Gastrocnemius medialis (tissue), 4 donors: ENCODE measurements around the gene CCNB2. TPM values are rescaled to one million over a fixed set of nuclear protein-coding genes. Genes with fewer than 3 reads are reported as not detected.
"Not testable (repeated sequence)": the region's sequence is repeated elsewhere in the genome, so short reads cannot be mapped to it uniquely, and the experiment has no call there.

Experiments
- ATAC-seq, 2 donors: fragments of 150-250 bp; one replicate each; pipeline ENCODE4 v1.9.1; 2016
- DNase-seq, 2 donors: peaks; one replicate each; pipeline ENCODE4 v3.0.0-alpha.2; 2019
- H3K27ac ChIP-seq, 4 donors: fragments of 200-600 bp; sonication (generic); 1 replicate in 1 of 4; 2 replicates in 3 of 4; pipeline ENCODE4 v1.5.1; 2016 to 2018; ENCODE audit warnings: mild to moderate bottlenecking in 2 of 4, moderate library complexity in 1 of 4
- H3K27me3 ChIP-seq, 3 donors: fragments of 200-600 bp; sonication (generic) in 2 of 3; 1 replicate in 1 of 3; 2 replicates in 2 of 3; pipeline versions ENCODE4 v1.5.1 to v1.6.0; 2016 to 2019; ENCODE audit warnings: mild to moderate bottlenecking in 1 of 3, moderate library complexity in 1 of 3
- H3K36me3 ChIP-seq, 2 donors: fragments of 200-600 bp; sonication (generic) in 1 of 2; one replicate each; pipeline ENCODE4 v1.5.1; 2017 to 2018
- H3K4me1 ChIP-seq, 2 donors: fragments of 200-600 bp; sonication (generic) in 1 of 2; one replicate each; pipeline ENCODE4 v1.5.1; 2016 to 2017; ENCODE audit warnings: mild to moderate bottlenecking in 2 of 2
- H3K4me3 ChIP-seq, 4 donors: fragments of 200-600 bp; sonication (generic) in 3 of 4; 1 replicate in 1 of 4; 2 replicates in 3 of 4; pipeline ENCODE4 v1.5.1; 2016 to 2019; ENCODE audit warnings: mild to moderate bottlenecking in 2 of 4
- H3K9me3 ChIP-seq, 3 donors: fragments of 200-600 bp; sonication (generic) in 2 of 3; 1 replicate in 1 of 3; 2 replicates in 2 of 3; pipeline ENCODE4 v1.5.1; 2016 to 2019
- CTCF ChIP-seq, 5 experiments: fragments of 450-650 bp in 3 of 5; fragments of 200-600 bp in 2 of 5; sonication (generic) in 2 of 5; IDR thresholded peaks in 4 of 5; conservative IDR thresholded peaks in 1 of 5; 1 replicate in 4 of 5; 2 replicates in 1 of 5; pipeline ENCODE4 v1.5.1; 2016 to 2019; ENCODE audit warnings: antibody characterized with exemption in 5 of 5, mild to moderate bottlenecking in 3 of 5, moderate library complexity in 3 of 5
- POLR2A ChIP-seq, 2 donors: fragments of 450-650 bp; IDR thresholded peaks; one replicate each; pipeline ENCODE4 v1.6.1; 2017; ENCODE audit warnings: antibody characterized with exemption in 2 of 2, mild to moderate bottlenecking in 2 of 2, moderate library complexity in 2 of 2
- in situ Hi-C, 4 donors: fragments of 200-750 bp; cut with MboI; loops; one replicate each; pipeline versions ENCODE4 v1.15.0 to v1.8.0; 2017; ENCODE audit warnings: low sequenced_read_pairs in 4 of 4
- intact Hi-C: fragments of 100-400 bp; cut with DNase I; formaldehyde crosslinking; loops from one replicate; pipeline ENCODE4 v1.15.1; 2023; ENCODE audit warnings: low total_unique reads
- total RNA-seq, 4 donors: library from RNA; depleted of rRNA; stranded (reverse); fragments of >200 nt; gene quantifications; one replicate each; pipeline versions ENCODE4 v1.1.0 to v1.2.3, GENCODE V29; 2016

CCNB2 gene
- total RNA-seq, 4 donors from 2014 or later = 0.33 to 0.62 TPM; not detected in 2

GRCh38 chr15:59143281-59143680 is 38.3 kb downstream of the CCNB2 start:
- TF ChIP-seq CTCF (IDR thresholded peaks at IDR 0.05 in 4 of 5, conservative IDR thresholded peaks at IDR 0.05 in 1 of 5) (no peak), POLR2A (IDR thresholded peaks at IDR 0.05) (no peak)
- Histone ChIP-seq H3K27me3 (no peaks in the 10 kb centered on the region), H3K4me3 (no peak overlapping the region), H3K9me3 (no peaks in the 10 kb centered on the region), H3K4me1 (no peaks in the 10 kb centered on the region), H3K36me3 (no peaks in the 10 kb centered on the region), H3K27ac (no peak overlapping the region)
- intact Hi-C loops (no loop called here), in situ Hi-C loops (no loop called here)
- no peak for DNase-seq
- ATAC-seq = no peak

GRCh38 chr15:59144594-59144993 is 39.6 kb downstream of the CCNB2 start:
- in situ Hi-C loops, ATAC-seq, H3K4me1 ChIP-seq, DNase-seq, H3K9me3 ChIP-seq, H3K27ac ChIP-seq, intact Hi-C loops, H3K36me3 ChIP-seq, H3K4me3 ChIP-seq, H3K27me3 ChIP-seq: not testable (repeated sequence)

- DNase-seq = no peak
- peaks cover 0 to 18% of the 10 kb centered on the region in 2 donors for H3K36me3 ChIP-seq
- TF ChIP-seq CTCF (IDR thresholded peaks at IDR 0.05 in 4 of 5, conservative IDR thresholded peaks at IDR 0.05 in 1 of 5) (no peak), POLR2A (IDR thresholded peaks at IDR 0.05) (no peak)
- H3K4me3 ChIP-seq = no peak overlapping the region
- in situ Hi-C loops = no loop called here
- intact Hi-C loops = no loop called here
- no peak overlapping the region for H3K27ac ChIP-seq
- no peaks in the 10 kb centered on the region for H3K27me3 ChIP-seq
- no peak for ATAC-seq
- no peaks in the 10 kb centered on the region for H3K9me3 ChIP-seq
- no peaks in the 10 kb centered on the region for H3K4me1 ChIP-seq
These were observed 42.7 kb downstream of the CCNB2 start for GRCh38 chr15:59147666-59148065.

- Histone ChIP-seq H3K4me3 (no peak overlapping the region), H3K27me3 (no peaks in the 10 kb centered on the region), H3K27ac (no peak overlapping the region), H3K9me3 (no peaks in the 10 kb centered on the region), H3K4me1 (no peaks in the 10 kb centered on the region), H3K36me3 (peaks cover 0 to 24% of the 10 kb centered on the region in 2 donors)
- in situ Hi-C loops (no loop called here), intact Hi-C loops (no loop called here)
- ATAC-seq (no peak), DNase-seq (no peak)
- TF ChIP-seq POLR2A (IDR thresholded peaks at IDR 0.05) = no peak
- no peak for TF ChIP-seq CTCF (IDR thresholded peaks at IDR 0.05 in 4 of 5, conservative IDR thresholded peaks at IDR 0.05 in 1 of 5)
These were observed 43.3 kb downstream of the CCNB2 start for GRCh38 chr15:59148153-59148833.

GRCh38 chr15:59150185-59150584 is 45.2 kb downstream of the CCNB2 start:
- no peaks in the 10 kb centered on the region for H3K27me3 ChIP-seq
- ATAC-seq = no peak
- no peaks in the 10 kb centered on the region for H3K9me3 ChIP-seq
- in situ Hi-C loops = loop anchor here in 1 of 4 donors (25.0 kb wide), 1 partner anchor 337 kb away; no protein-coding TSS in a partner anchor
- no peak for DNase-seq
- peaks cover 0 to 1% of the 10 kb centered on the region in 2 donors for H3K4me1 ChIP-seq
- H3K4me3 ChIP-seq = no peak overlapping the region
- intact Hi-C loops = no loop called here
- peaks cover 0 to 37% of the 10 kb centered on the region in 2 donors for H3K36me3 ChIP-seq
- TF ChIP-seq POLR2A (IDR thresholded peaks at IDR 0.05) (no peak), CTCF (IDR thresholded peaks at IDR 0.05 in 4 of 5, conservative IDR thresholded peaks at IDR 0.05 in 1 of 5) (no peak)
- no peak overlapping the region for H3K27ac ChIP-seq
